Measurements from ENCODE around the gene MRAP2. TPM values are rescaled to one million over a fixed set of nuclear protein-coding genes. Genes with fewer than 3 reads are reported as not detected.
A peak's percentile ranks its signal among the peaks of the same experiment; 100 is the strongest.
"Not testable (repeated sequence)": the region's sequence is repeated elsewhere in the genome, so short reads cannot be mapped to it uniquely, and the experiment has no call there.

The MRAP2 gene
- total RNA-seq, 1 experiment from 2014 or later = 20.3 TPM

- Histone ChIP-seq H3K4me3 (no peak overlapping the region), H3K9me3 (replicated peaks) (no peaks in the 10 kb centered on the region), H3K4me1 (peaks cover 37% of the 10 kb centered on the region), H3K27ac (peak overlapping the region; percentile 36), H3K36me3 (no peaks in the 10 kb centered on the region), H3K27me3 (no peaks in the 10 kb centered on the region)
- no peak for DNase-seq
Measured at GRCh38 chr6:84077645-84078044, 44.1 kb downstream of the MRAP2 start.

GRCh38 chr6:84078335-84078734 lies 44.8 kb downstream of the MRAP2 start:
- H3K36me3 ChIP-seq = no peaks in the 10 kb centered on the region
- peak; percentile 89 to 96 for DNase-seq
- no peak overlapping the region for H3K4me3 ChIP-seq
- peak overlapping the region; percentile 36 for H3K27ac ChIP-seq
- peaks cover 31% of the 10 kb centered on the region for H3K4me1 ChIP-seq
- H3K27me3 ChIP-seq = no peaks in the 10 kb centered on the region
- no peaks in the 10 kb centered on the region for H3K9me3 ChIP-seq (replicated peaks)

GRCh38 chr6:84081222-84081621 lies 47.6 kb downstream of the MRAP2 start:
- Histone ChIP-seq H3K9me3 (replicated peaks) (no peaks in the 10 kb centered on the region), H3K4me3 (no peak overlapping the region), H3K27me3 (no peaks in the 10 kb centered on the region), H3K4me1 (peaks cover 11% of the 10 kb centered on the region), H3K36me3 (no peaks in the 10 kb centered on the region), H3K27ac (no peak overlapping the region)
- DNase-seq = no peak

- DNase-seq = no peak
- H3K4me1 ChIP-seq = peaks cover 16% of the 10 kb centered on the region
- no peak overlapping the region for H3K27ac ChIP-seq
- H3K36me3 ChIP-seq = no peaks in the 10 kb centered on the region
- no peaks in the 10 kb centered on the region for H3K27me3 ChIP-seq
- no peaks in the 10 kb centered on the region for H3K9me3 ChIP-seq (replicated peaks)
- H3K4me3 ChIP-seq = no peak overlapping the region
Measured at GRCh38 chr6:84082689-84083265, 49.2 kb downstream of the MRAP2 start.

GRCh38 chr6:84084705-84085104 lies 51.1 kb downstream of the MRAP2 start:
- not testable (repeated sequence) for H3K27ac ChIP-seq; H3K27me3 ChIP-seq; H3K4me3 ChIP-seq; H3K4me1 ChIP-seq; H3K36me3 ChIP-seq; H3K9me3 ChIP-seq (replicated peaks); DNase-seq

- peaks cover 12% of the 10 kb centered on the region for H3K4me1 ChIP-seq
- H3K27ac ChIP-seq = no peak overlapping the region; the same call in 1 of the 2 replicates
- no peaks in the 10 kb centered on the region for H3K27me3 ChIP-seq
- no peak for DNase-seq
- no peak overlapping the region for H3K4me3 ChIP-seq
- H3K36me3 ChIP-seq = no peaks in the 10 kb centered on the region
- no peaks in the 10 kb centered on the region for H3K9me3 ChIP-seq (replicated peaks)
Measured at GRCh38 chr6:84086056-84086455, 52.5 kb downstream of the MRAP2 start.

GRCh38 chr6:84086545-84087429 lies 53.2 kb downstream of the MRAP2 start:
- peak in 1 of 2 experiments; percentile 27 for DNase-seq
- peaks cover 12% of the 10 kb centered on the region for H3K4me1 ChIP-seq
- H3K27ac ChIP-seq = peak overlapping the region; percentile 15; the same call in 1 of the 2 replicates
- no peak overlapping the region for H3K4me3 ChIP-seq
- H3K9me3 ChIP-seq (replicated peaks) = no peaks in the 10 kb centered on the region
- H3K27me3 ChIP-seq = no peaks in the 10 kb centered on the region
- no peaks in the 10 kb centered on the region for H3K36me3 ChIP-seq

- DNase-seq = no peak
- no peaks in the 10 kb centered on the region for H3K9me3 ChIP-seq (replicated peaks)
- no peak overlapping the region for H3K4me3 ChIP-seq
- H3K27me3 ChIP-seq = no peaks in the 10 kb centered on the region
- peaks cover 12% of the 10 kb centered on the region for H3K4me1 ChIP-seq
- no peak overlapping the region for H3K27ac ChIP-seq
- no peaks in the 10 kb centered on the region for H3K36me3 ChIP-seq
Measured at GRCh38 chr6:84089081-84089480, 55.5 kb downstream of the MRAP2 start.

GRCh38 chr6:84089552-84089951 lies 56.0 kb downstream of the MRAP2 start:
- DNase-seq = no peak
- peaks cover 12% of the 10 kb centered on the region for H3K4me1 ChIP-seq
- no peaks in the 10 kb centered on the region for H3K27me3 ChIP-seq
- no peak overlapping the region for H3K27ac ChIP-seq
- H3K4me3 ChIP-seq = no peak overlapping the region
- no peaks in the 10 kb centered on the region for H3K36me3 ChIP-seq
- H3K9me3 ChIP-seq (replicated peaks) = no peaks in the 10 kb centered on the region

- Histone ChIP-seq H3K27me3 (no peaks in the 10 kb centered on the region), H3K36me3 (no peaks in the 10 kb centered on the region), H3K27ac (no peak overlapping the region), H3K9me3 (replicated peaks) (no peaks in the 10 kb centered on the region), H3K4me1 (peaks cover 5% of the 10 kb centered on the region; the same call in 1 of the 2 replicates), H3K4me3 (no peak overlapping the region)
- DNase-seq = no peak
Measured at GRCh38 chr6:84093441-84094435, 60.2 kb downstream of the MRAP2 start.

GRCh38 chr6:84095156-84095555 lies 61.6 kb downstream of the MRAP2 start:
- no peak for DNase-seq
- Histone ChIP-seq H3K9me3 (replicated peaks) (no peaks in the 10 kb centered on the region), H3K4me3 (no peak overlapping the region), H3K27me3 (no peaks in the 10 kb centered on the region), H3K4me1 (peaks cover 4% of the 10 kb centered on the region; the same call in 1 of the 2 replicates), H3K36me3 (no peaks in the 10 kb centered on the region), H3K27ac (no peak overlapping the region)

GRCh38 chr6:84103029-84103428 lies 69.5 kb downstream of the MRAP2 start:
- H3K4me1 ChIP-seq = no peaks in the 10 kb centered on the region
- no peaks in the 10 kb centered on the region; the same call in 1 of the 2 replicates for H3K9me3 ChIP-seq (replicated peaks)
- no peak overlapping the region for H3K27ac ChIP-seq
- H3K27me3 ChIP-seq = no peaks in the 10 kb centered on the region
- no peak overlapping the region for H3K4me3 ChIP-seq
- DNase-seq = no peak
- H3K36me3 ChIP-seq = no peaks in the 10 kb centered on the region

GRCh38 chr6:84105215-84105924 lies 71.8 kb downstream of the MRAP2 start:
- H3K27ac ChIP-seq; H3K9me3 ChIP-seq (replicated peaks); H3K4me3 ChIP-seq; H3K36me3 ChIP-seq; DNase-seq; H3K27me3 ChIP-seq; H3K4me1 ChIP-seq: not testable (repeated sequence)

- H3K4me1 ChIP-seq = no peaks in the 10 kb centered on the region
- H3K27me3 ChIP-seq = no peaks in the 10 kb centered on the region
- no peak overlapping the region for H3K4me3 ChIP-seq
- H3K36me3 ChIP-seq = no peaks in the 10 kb centered on the region
- H3K9me3 ChIP-seq (replicated peaks) = no peaks in the 10 kb centered on the region; the same call in 1 of the 2 replicates
- no peak for DNase-seq
- H3K27ac ChIP-seq = no peak overlapping the region
Measured at GRCh38 chr6:84107495-84107894, 73.9 kb downstream of the MRAP2 start.

Measured in SJCRH30 (cell line).